IPS DF 4.7 (cell line): ENCODE data around the gene RGS9.

Experiments used
- DNase-seq: peaks from one replicate; pipeline ENCODE4 v3.0.0-alpha.2; 2013; ENCODE audit warnings: low spot score; ENCODE audit errors: extremely low read depth

RGS9 gene

GRCh38 chr17:65259281-65259680, 122.1 kb downstream of the RGS9 start:
- DNase-seq = no peak

DNA sequence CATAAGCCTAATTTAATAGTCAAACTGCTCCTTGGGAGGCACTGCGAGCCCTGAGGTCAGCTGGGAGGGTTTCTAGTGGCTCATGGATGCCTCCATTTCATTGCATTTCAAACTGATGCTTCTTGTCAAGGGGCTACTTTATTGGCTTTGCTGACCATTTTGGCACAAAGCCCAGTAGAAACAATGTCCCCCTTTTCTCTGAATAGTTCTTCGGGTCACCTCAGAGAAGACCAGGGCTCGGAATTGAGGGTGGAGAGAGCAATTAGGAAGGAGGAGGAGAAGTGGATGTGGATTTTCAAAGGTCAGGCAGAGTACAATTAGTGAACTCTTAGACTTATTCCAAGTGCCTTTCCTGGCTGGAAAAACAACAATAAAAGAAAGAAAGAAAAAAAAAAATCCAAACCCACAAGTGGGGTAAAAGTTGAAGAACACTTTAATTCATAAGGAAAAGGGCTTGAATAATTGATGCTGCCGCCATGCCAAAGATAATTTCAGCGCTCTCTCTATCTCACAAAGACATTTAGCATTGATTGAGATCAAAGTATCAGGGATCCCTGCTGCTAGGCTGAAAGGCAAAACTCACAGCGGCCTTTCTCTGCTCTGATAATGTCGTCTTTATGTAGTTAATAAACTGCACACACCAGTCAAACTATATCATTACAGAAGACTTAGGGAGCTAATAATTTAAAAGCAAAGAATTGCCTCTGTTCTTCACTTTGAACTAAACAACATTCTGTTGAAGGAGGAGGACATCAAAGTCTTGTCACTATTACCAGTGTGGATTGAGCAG, 122.7 kb downstream of the RGS9 start:
- DNase-seq = no peak

DNA sequence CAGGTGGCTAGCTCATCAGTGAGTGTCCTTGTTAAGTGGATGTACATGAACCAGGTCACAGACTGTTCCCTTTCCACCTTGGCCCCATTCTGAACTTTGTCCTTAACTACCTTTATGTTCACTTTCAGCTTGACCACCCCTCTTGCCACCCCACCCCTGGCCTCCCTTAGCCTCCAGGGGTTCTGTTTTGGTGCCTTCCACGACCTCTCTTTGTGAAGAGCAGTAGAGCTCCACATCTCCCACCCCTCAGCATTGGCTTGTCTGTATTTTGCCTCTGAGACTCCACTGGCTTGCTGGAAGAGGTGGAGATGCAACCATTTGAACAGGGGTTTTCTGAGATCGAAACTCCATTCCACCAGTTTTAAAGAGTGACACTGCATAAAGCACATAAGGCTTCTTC, 123.5 kb downstream of the RGS9 start:
- DNase-seq = no peak

- DNase-seq = no peak
These were observed 124.0 kb downstream of the RGS9 start for GRCh38 chr17:65261152-65261551.

- no peak for DNase-seq
These were observed 124.8 kb downstream of the RGS9 start for GRCh38 chr17:65261682-65262636.

- no peak for DNase-seq
These were observed 128.1 kb downstream of the RGS9 start for GRCh38 chr17:65265276-65265675.

DNA sequence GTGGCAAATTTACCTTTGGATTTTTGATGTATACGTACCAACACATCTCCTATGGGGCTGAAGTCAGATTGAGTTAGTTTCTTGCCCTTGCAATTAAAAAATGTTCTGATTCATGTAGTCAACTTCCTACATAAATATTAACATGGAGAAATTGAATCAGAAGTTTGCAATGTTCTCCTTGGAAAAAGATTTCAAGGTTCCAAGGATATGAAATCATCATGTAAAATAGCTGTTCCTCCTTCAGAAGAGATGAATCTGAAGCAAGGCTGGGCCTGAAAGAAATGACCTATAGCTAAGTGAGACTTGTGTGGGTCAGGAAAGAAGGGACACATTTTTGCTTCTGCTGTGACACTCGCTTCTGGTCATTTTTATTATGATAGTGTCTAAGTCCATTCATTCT, 131.7 kb downstream of the RGS9 start:
- no peak for DNase-seq

- no peak for DNase-seq
These were observed 133.5 kb downstream of the RGS9 start for GRCh38 chr17:65270499-65271253.

DNA sequence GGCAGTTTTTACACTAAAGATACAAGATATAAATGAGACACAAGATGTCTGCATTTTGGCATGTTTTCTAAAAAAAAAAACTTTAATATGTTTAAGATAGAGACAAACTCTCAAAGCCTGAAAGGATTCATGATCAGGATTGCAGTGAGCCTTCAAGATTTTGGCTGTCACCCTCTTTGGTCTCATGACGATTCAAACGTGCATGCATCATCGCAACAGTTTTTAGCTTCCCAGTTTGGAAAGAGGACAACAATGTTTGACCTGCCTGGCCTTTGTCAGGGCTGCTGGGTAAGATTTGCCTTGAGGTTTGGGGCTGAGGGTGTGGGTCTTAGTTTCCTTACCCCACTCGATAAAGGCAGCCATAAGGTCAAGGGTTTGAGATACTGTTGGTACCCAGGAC, 134.1 kb downstream of the RGS9 start:
- DNase-seq = no peak
